DOHH2 (cell line): ENCODE measurements around the gene TRIM38.

Experiments used
- EZH2phosphoT487 ChIP-seq: fragments of 200-600 bp; sonication (generic); IDR thresholded peaks from 2 replicates; pipeline ENCODE4 v1.6.1; 2017; ENCODE audit warnings: borderline replicate concordance, mild to moderate bottlenecking, antibody characterized with exemption, low read length, moderate library complexity, mixed read lengths
- TF ChIP-seq, protein P1 (sequence below): fragments of 200-600 bp; sonication (generic); IDR thresholded peaks from one replicate; pipeline ENCODE4 v1.5.1; 2014; ENCODE audit warnings: antibody characterized with exemption, mild to moderate bottlenecking, low read depth, low read length; ENCODE audit not compliant: poor library complexity, severe bottlenecking

DNA sequence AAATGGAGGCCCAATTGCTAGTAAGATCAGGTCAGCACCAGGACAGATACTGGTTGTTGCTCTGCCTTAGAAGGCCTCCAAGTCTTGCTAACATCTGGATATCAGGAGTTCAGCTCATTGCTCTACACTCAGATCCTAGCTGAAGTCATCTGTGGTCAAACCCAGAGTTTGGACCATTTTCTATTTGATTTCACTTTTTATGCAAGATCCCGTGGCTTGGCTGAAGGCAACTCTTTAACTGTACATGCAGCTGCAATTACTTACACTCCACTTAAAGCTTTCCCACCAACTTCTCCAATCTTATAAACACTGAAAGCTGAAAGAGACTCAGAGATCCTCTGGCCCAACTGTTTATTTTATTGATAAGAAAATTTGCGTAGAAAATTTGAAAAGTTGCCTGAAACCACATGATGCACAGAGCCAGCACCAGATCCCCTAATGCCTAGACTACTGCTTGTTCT is 34.8 kb upstream of the TRIM38 start:
- TF ChIP-seq, protein P1, sequence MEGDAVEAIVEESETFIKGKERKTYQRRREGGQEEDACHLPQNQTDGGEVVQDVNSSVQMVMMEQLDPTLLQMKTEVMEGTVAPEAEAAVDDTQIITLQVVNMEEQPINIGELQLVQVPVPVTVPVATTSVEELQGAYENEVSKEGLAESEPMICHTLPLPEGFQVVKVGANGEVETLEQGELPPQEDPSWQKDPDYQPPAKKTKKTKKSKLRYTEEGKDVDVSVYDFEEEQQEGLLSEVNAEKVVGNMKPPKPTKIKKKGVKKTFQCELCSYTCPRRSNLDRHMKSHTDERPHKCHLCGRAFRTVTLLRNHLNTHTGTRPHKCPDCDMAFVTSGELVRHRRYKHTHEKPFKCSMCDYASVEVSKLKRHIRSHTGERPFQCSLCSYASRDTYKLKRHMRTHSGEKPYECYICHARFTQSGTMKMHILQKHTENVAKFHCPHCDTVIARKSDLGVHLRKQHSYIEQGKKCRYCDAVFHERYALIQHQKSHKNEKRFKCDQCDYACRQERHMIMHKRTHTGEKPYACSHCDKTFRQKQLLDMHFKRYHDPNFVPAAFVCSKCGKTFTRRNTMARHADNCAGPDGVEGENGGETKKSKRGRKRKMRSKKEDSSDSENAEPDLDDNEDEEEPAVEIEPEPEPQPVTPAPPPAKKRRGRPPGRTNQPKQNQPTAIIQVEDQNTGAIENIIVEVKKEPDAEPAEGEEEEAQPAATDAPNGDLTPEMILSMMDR: no peak
- no peak for TF ChIP-seq EZH2phosphoT487
